ENCODE results near the gene GPC6. TPM values are rescaled to one million over a fixed set of nuclear protein-coding genes. Genes with fewer than 3 reads are reported as not detected.

Gene GPC6
- total and polyA plus RNA-seq, 4 donors = 5.9 to 29.1 (median 18.2) TPM

- no peak for DNase-seq (ENCODE audit: low spot score)
- H3K4me3 ChIP-seq (ENCODE audit: low read depth in 1 of 3, low read length in 3 of 3) = no peak overlapping the region
These were observed 8.8 kb upstream of the GPC6 start for GRCh38 chr13:93217721-93218261.

GRCh38 chr13:93218583-93218982 lies 8.0 kb upstream of the GPC6 start:
- TF ChIP-seq RXRA (IDR thresholded peaks at IDR 0.05) (no peak), ZBTB33 (IDR thresholded peaks at IDR 0.05) (no peak), HNF4A (conservative IDR thresholded peaks at IDR 0.05) (no peak), YY1 (IDR thresholded peaks at IDR 0.05) (no peak), JUND (IDR thresholded peaks at IDR 0.05) (no peak), HNF4G (IDR thresholded peaks at IDR 0.05) (no peak), ATF3 (IDR thresholded peaks at IDR 0.05) (no peak), FOXA2 (IDR thresholded peaks at IDR 0.05) (no peak), EGR1 (IDR thresholded peaks at IDR 0.05; ENCODE audit: low read depth in 2 of 2) (no peak), GABPA (IDR thresholded peaks at IDR 0.05 in 1 of 2, conservative IDR thresholded peaks at IDR 0.05 in 1 of 2) (no peak), CTCF (IDR thresholded peaks at IDR 0.05; ENCODE audit: low read depth, low read length, missing input control) (no peak), REST (IDR thresholded peaks at IDR 0.05) (no peak), FOXA1 (IDR thresholded peaks at IDR 0.05) (no peak), RAD21 (IDR thresholded peaks at IDR 0.05) (no peak), SP1 (IDR thresholded peaks at IDR 0.05) (no peak), NR2F2 (IDR thresholded peaks at IDR 0.05) (no peak), TAF1 (conservative IDR thresholded peaks at IDR 0.05) (no peak), MAX (IDR thresholded peaks at IDR 0.05) (no peak)
- H3K9me3 ChIP-seq (ENCODE audit: control insufficient read depth in 4 of 4, low read length in 3 of 4) = no peaks in the 10 kb centered on the region
- 80% methylated on average over 3 of the region's 3 CpGs for WGBS
- no peaks in the 10 kb centered on the region for H3K36me3 ChIP-seq (ENCODE audit: control insufficient read depth in 4 of 4, insufficient read depth in 3 of 4, low read depth in 1 of 4, low read length in 3 of 4)
- no peak overlapping the region for H3K27ac ChIP-seq (ENCODE audit: low read depth in 1 of 2, low read length in 2 of 2)
- DNase-seq (ENCODE audit: low spot score) = no peak
- no peaks in the 10 kb centered on the region for H3K4me1 ChIP-seq (ENCODE audit: control insufficient read depth in 4 of 4, insufficient read depth in 4 of 4, low read length in 3 of 4)
- no peak overlapping the region for H3K9ac ChIP-seq (ENCODE audit: low read depth in 1 of 2, low read length in 2 of 2)
- H3K4me3 ChIP-seq (ENCODE audit: low read depth in 1 of 3, low read length in 3 of 3) = no peak overlapping the region
- H3K27me3 ChIP-seq (ENCODE audit: control insufficient read depth in 4 of 4, insufficient read depth in 4 of 4, low read length in 3 of 4) = no peaks in the 10 kb centered on the region

More at GRCh38 chr13:93217721-93218261, 8.8 kb upstream of the GPC6 start:
- H3K9ac ChIP-seq (ENCODE audit: low read depth in 1 of 2, low read length in 2 of 2) = no peak overlapping the region
- H3K4me1 ChIP-seq (ENCODE audit: control insufficient read depth in 4 of 4, insufficient read depth in 4 of 4, low read length in 3 of 4) = no peaks in the 10 kb centered on the region
- H3K27ac ChIP-seq (ENCODE audit: low read depth in 1 of 2, low read length in 2 of 2) = no peak overlapping the region
- TF ChIP-seq HNF4A (conservative IDR thresholded peaks at IDR 0.05) (no peak), YY1 (IDR thresholded peaks at IDR 0.05) (no peak), SP1 (IDR thresholded peaks at IDR 0.05) (no peak)
- H3K36me3 ChIP-seq (ENCODE audit: control insufficient read depth in 4 of 4, insufficient read depth in 3 of 4, low read depth in 1 of 4, low read length in 3 of 4) = no peaks in the 10 kb centered on the region
- 70% methylated on average over 6 of the region's 6 CpGs for WGBS
- H3K27me3 ChIP-seq (ENCODE audit: control insufficient read depth in 4 of 4, insufficient read depth in 4 of 4, low read length in 3 of 4) = no peaks in the 10 kb centered on the region
- H3K9me3 ChIP-seq (ENCODE audit: control insufficient read depth in 4 of 4, low read length in 3 of 4) = no peaks in the 10 kb centered on the region

Measured in liver (tissue), 9 donors.